Mucosa of descending colon (tissue), 3 donors: ENCODE data around the gene PPP2R5B. TPM values are rescaled to one million over a fixed set of nuclear protein-coding genes. Genes with fewer than 3 reads are reported as not detected.

Experiments used
- ATAC-seq: fragments of 200-7000 bp; cut with Tn5 transposase; one replicate; pipeline ENCODE4 v1.9.1; 2020; ENCODE audit warnings: mild to moderate bottlenecking, moderate library complexity
- DNase-seq, 3 donors: peaks; one replicate each; pipeline ENCODE4 v3.0.0-alpha.2; 2020
- H3K36me3 ChIP-seq: fragments of 200-600 bp; one replicate; pipeline ENCODE4 v1.8.0; 2021; ENCODE audit warnings: low read depth, mild to moderate bottlenecking
- H3K4me1 ChIP-seq: fragments of 200-600 bp; one replicate; pipeline ENCODE4 v1.8.0; 2021; ENCODE audit warnings: low read depth, mild to moderate bottlenecking
- H3K4me3 ChIP-seq: fragments of 200-600 bp; one replicate; pipeline ENCODE4 v1.8.0; 2021; ENCODE audit warnings: mild to moderate bottlenecking
- H3K9me3 ChIP-seq: fragments of 200-600 bp; one replicate; pipeline ENCODE4 v1.8.0; 2021; ENCODE audit warnings: mild to moderate bottlenecking
- intact Hi-C, 2 donors: fragments of 100-400 bp; cut with DNase I in 1 of 2; cut with micrococcal nuclease in 1 of 2; formaldehyde crosslinking; loops; one replicate each; pipeline versions ENCODE4 v1.11.0 to v1.11.1; 2022; cut with DNase I, micrococcal nuclease
- total RNA-seq, 3 donors: library from RNA; stranded (reverse); fragmentation: NEBNext Ultra II Directional in 2 of 3; extraction: Animal tissue kit (Norgen Biotek cat#: 25700) in 2 of 3; gene quantifications; one replicate each; pipeline versions ENCODE4 v1.2.1 to v1.2.4, GENCODE V29; 2021 to 2023
- TF ChIP-seq, protein P1 (sequence below): fragments of 200-600 bp; IDR thresholded peaks from one replicate; pipeline ENCODE4 v1.8.0; 2022; ENCODE audit warnings: antibody characterized with exemption, mild to moderate bottlenecking
- donor health status: DM: no; HTN: no; CAD: no; lungs with moderate emphysema.
- donor health status: DM: no; HTN: no; CAD: no.
- donor health status: DM: no; HTN: yes; CAD: no.

PPP2R5B gene
- total RNA-seq, 3 donors from 2014 or later, result 23.0 to 39.7 (median 23.2) TPM

GRCh38 chr11:64933213-64933934, 8.9 kb downstream of the PPP2R5B start:
- intact Hi-C loops, result no loop called here
- TF ChIP-seq, protein P1, sequence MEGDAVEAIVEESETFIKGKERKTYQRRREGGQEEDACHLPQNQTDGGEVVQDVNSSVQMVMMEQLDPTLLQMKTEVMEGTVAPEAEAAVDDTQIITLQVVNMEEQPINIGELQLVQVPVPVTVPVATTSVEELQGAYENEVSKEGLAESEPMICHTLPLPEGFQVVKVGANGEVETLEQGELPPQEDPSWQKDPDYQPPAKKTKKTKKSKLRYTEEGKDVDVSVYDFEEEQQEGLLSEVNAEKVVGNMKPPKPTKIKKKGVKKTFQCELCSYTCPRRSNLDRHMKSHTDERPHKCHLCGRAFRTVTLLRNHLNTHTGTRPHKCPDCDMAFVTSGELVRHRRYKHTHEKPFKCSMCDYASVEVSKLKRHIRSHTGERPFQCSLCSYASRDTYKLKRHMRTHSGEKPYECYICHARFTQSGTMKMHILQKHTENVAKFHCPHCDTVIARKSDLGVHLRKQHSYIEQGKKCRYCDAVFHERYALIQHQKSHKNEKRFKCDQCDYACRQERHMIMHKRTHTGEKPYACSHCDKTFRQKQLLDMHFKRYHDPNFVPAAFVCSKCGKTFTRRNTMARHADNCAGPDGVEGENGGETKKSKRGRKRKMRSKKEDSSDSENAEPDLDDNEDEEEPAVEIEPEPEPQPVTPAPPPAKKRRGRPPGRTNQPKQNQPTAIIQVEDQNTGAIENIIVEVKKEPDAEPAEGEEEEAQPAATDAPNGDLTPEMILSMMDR, result no peak
- no peak for DNase-seq
- H3K4me1 ChIP-seq, result no peaks in the 10 kb centered on the region
- no peaks in the 10 kb centered on the region for H3K9me3 ChIP-seq
- peaks cover 9% of the 10 kb centered on the region for H3K36me3 ChIP-seq
- ATAC-seq, result no peak
- no peak overlapping the region for H3K4me3 ChIP-seq

GRCh38 chr11:64933935-64934681, 9.6 kb downstream of the PPP2R5B start:
- H3K36me3 ChIP-seq, result peaks cover 9% of the 10 kb centered on the region
- TF ChIP-seq, protein P1, result no peak
- ATAC-seq, result no peak

GRCh38 chr11:64934682-64935358, 10.3 kb downstream of the PPP2R5B start:
- peak; percentile 13 for ATAC-seq

More at GRCh38 chr11:64933935-64934681, 9.6 kb downstream of the PPP2R5B start:
- no peaks in the 10 kb centered on the region for H3K4me1 ChIP-seq
- no peak overlapping the region for H3K4me3 ChIP-seq
- DNase-seq, result no peak
- H3K9me3 ChIP-seq, result no peaks in the 10 kb centered on the region
- intact Hi-C loops, result no loop called here

DNA sequence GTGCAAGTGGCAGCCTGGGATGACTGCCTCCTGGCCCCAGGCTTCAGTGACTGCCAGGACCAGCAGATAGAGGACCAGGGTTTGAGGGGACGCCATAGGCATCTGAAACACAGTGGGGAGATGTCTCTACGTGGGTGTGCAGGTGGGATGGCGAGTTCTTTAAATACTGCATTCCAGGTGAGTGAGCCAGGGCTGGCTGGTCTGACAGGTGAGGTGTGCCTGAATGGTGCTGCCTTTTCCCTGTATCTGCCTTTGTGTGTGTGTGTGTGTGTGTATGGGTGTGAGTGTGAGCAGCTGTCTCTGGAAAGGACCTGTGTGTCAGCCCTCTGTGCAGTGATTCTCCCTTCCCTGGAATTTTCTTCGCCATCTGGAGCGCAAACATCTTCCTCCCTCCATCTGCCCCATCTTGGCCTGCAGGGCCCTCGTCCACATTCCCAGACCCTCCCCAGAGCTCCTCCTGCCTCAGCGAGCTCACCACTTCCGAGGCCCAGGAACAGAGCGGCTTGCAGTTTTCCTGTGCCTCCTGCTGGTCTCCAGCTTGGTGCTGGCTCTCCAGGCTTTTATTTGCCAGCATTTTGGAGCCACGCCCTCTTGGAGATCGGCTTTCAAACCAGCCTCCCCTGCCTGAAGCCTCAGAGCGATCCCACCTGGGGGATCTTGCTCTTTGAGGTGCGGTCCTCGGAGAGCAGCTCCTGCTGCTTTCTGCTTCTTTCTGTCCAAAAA, 11.0 kb downstream of the PPP2R5B start, which contains the start of gene GPHA2:
Gene GPHA2 (minus strand): TSS at position 535 of the 723 bp plus-strand sequence. CDS start 433 bp downstream, at position 102.
- Histone ChIP-seq H3K4me3 (no peak within 1 kb of the TSS), H3K9me3 (no peaks in the 10 kb centered on the region), H3K4me1 (no peaks in the 10 kb centered on the region), H3K36me3 (peaks cover 9% of the 10 kb centered on the region)
- intact Hi-C loops, result no loop called here
- DNase-seq (no peak), ATAC-seq (peak; percentile 13)
- TF ChIP-seq, protein P1, result no peak

More at GRCh38 chr11:64934682-64935358, 10.3 kb downstream of the PPP2R5B start:
- Histone ChIP-seq H3K4me3 (no peak overlapping the region), H3K36me3 (peaks cover 9% of the 10 kb centered on the region), H3K4me1 (no peaks in the 10 kb centered on the region), H3K9me3 (no peaks in the 10 kb centered on the region)
- TF ChIP-seq, protein P1, result no peak
- no peak for DNase-seq
- intact Hi-C loops, result no loop called here

DNA sequence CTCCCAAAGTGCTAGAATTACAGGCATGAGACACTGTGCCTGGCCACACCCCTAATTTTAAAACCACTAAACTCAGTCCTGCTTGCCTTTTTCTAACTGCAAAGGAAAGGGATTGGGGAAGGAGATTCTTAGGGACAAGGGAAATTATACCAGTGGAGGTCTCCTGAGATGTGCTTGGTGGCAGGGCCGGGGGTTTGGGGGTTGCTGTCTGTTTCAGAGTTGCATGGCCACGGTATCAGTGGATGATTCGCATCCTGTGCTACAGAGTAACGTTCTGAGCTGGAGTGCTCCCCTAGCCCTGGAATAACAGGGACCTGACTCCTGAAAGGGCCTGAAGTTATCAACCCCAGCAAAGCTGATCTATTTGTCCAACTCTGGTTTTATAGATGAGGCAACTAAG, 12.1 kb downstream of the PPP2R5B start:
- H3K9me3 ChIP-seq, result no peaks in the 10 kb centered on the region
- ATAC-seq (no peak), DNase-seq (no peak)
- H3K4me1 ChIP-seq, result no peaks in the 10 kb centered on the region
- TF ChIP-seq, protein P1, result no peak
- no peak overlapping the region for H3K4me3 ChIP-seq
- intact Hi-C loops, result no loop called here
- H3K36me3 ChIP-seq, result peaks cover under 1% of the 10 kb centered on the region
